T1000 (cell line): Measurements from ENCODE around the gene TUFM.
"Not testable (repeated sequence)": the region's sequence is repeated elsewhere in the genome, so short reads cannot be mapped to it uniquely, and the experiment has no call there.

Experiments used
- DNase-seq: peaks from one replicate; lab custom pipeline; 2025; ENCODE audit warnings: mixed read lengths; lab: John Stamatoyannopoulos, UW

Gene TUFM

GRCh38 chr16:28838558-28838918 is 7.6 kb downstream of the TUFM start:
- DNase-seq: no peak

GRCh38 chr16:28837672-28838557 is 8.2 kb downstream of the TUFM start:
- no peak for DNase-seq

DNA sequence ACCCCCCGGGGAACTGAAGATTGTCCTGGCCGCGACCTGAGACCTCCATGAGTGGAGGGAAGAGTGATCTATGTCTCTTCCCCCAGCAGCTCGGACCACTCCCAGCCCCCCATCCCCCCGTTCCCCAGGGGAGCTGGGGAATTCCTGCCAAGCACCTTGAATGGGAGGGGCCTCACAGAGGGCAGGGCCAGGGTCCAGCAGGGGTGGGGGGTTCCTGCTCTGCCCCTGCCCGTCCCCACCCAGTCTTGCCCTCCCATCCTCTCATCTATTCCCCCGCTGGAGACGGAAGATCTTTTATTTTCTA is 9.4 kb downstream of the TUFM start:
- no peak for DNase-seq

DNA sequence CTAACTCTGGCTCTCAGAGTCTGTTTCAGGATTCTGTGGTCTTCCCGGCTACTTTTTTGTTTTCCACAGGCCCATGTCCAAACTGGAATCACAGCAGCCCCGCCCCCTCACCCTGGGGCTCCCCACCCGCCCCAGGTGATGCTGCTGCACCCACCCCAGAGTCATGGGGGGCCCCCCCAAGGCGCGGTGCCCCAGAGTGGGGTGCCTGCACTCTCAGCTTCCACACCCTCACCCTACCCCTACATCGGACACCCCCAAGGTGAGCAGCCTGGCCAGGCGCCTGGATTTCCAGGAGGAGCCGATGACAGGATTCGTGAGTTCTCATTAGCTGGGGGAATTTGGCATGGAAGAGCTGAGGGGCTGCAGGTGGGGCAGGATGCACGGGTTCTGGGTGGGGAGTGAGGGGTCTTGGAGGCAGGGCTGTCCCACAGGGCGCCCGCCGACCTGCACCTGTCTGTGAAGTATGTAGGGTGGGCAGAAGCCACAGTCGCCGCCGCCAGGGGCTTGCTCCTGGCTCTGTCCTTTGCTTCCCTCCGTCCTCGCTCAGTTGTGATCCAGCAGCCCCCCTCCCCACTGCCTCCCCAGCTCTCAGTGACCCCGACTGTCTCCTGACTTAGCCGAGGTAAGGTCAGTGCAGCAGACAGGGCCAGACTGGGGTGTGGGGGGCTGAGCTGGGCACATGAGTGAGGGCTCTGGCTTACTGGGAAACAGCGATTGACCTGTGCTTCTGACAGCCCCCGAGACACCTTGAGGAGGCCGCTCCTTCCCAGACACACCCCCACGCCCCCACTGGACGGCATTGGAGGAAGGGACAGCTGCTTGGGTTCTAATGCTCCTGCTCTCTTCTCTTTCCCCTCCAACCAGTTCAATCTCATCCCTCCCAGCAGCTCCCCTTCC is 10.0 kb downstream of the TUFM start:
- DNase-seq: no peak

GRCh38 chr16:28834873-28835863 is 11.0 kb downstream of the TUFM start:
- DNase-seq: no peak

DNA sequence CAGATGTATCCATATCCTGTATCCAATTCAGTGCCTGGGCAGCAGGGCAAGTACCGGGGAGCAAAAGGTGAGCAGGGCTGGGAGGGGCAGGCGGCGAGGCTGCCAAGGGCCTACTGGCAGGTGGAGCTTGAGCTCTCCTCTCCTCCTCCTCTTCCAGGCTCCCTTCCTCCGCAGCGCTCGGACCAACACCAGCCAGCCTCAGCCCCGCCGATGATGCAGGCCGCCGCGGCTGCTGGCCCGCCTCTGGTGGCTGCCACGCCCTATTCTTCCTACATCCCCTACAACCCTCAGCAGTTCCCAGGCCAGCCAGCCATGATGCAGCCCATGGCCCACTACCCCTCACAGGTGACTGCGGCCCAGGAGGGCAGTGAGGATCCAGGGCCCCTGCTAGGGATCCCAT is 11.8 kb downstream of the TUFM start:
- DNase-seq: no peak

GRCh38 chr16:28830531-28830930 is 15.6 kb downstream of the TUFM start:
- no peak for DNase-seq

GRCh38 chr16:28829747-28830146 is 16.4 kb downstream of the TUFM start:
- DNase-seq: no peak

DNA sequence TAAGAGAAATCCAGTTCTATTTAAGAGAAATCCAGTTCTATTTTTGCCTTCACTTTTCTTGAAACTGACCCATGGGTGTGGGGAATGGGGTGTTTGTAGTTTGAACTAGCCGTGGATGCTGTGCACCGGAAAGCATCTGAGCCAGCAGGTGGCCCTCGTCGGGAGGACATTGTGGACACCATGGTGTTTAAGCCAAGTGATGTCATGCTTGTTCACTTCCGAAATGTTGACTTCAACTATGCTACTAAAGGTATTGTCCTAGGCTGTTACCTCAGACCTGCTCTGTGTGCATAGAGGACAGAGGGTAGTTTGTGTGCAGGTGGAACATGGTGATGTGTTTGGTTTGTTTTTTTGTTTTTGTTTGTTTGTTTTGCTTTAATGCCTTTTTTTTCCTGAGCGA is 20.0 kb downstream of the TUFM start:
- no peak for DNase-seq

DNA sequence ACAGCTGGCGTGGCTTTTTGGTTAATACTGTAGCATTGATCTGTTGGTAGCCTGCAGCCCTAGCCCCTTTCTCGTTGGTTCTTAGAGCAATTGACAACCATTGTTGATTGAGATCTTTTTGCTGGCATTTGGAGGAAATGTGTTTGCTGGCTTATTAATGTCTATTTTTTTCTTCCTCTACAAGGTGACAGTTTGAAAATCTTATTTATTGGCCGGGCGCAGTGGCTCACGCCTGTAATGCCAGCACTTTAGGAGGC is 21.5 kb downstream of the TUFM start:
- DNase-seq: no peak

- DNase-seq: peak; percentile 95
These were observed 22.1 kb downstream of the TUFM start for GRCh38 chr16:28823873-28824716.

DNA sequence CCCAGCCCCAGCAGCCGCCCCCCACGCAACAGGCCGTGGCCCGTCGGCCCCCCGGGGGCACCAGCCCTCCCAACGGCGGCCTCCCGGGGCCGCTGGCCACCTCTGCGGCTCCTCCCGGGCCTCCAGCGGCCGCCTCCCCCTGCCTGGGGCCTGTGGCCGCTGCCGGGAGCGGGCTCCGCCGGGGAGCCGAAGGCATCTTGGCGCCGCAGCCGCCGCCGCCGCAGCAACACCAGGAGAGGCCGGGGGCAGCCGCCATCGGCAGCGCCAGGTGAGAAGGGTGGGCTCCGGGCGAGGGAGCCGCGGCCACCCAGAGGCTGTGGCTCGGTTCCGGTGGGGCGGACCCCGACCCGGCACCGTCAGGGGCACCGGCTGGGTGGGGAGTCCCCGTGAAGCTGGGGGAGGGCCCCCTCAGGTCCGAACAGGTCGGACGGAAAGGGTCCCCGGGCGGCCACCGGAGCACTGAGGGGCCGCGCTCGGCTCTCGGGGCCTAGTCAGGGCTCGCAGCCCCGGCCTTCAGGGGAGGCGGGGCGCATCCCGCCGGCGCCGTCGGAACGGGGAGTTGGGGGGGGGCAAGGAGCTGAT is 22.8 kb downstream of the TUFM start:
- DNase-seq: no peak

- DNase-seq: peak; percentile 83
These were observed 23.4 kb downstream of the TUFM start, which contains the start of gene ATXN2L for GRCh38 chr16:28822520-28823290. Gene ATXN2L, plus strand, starts transcription at chr16:28822999. Its CDS starts 261 bp downstream, at chr16:28823260.

GRCh38 chr16:28821874-28822519 is 24.2 kb downstream of the TUFM start:
- no peak for DNase-seq

DNA sequence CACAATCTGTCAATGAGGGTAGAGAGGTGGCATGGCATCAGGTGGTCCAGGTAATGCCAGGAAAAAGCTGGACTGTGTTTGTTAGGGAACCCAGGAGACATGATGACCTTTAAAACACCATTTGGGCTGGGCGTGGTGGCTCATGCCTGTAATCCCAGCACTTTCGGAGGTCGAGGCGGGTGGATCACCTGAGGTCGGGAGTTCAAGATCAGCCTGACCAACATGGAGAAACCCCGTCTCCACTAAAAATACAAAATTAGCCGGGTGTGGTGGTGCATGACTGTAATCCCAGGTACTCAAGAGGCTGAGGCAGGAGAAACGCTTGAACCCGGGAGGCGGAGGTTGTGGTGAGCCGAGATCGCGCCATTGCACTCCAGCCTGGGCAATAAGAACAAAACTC is 25.6 kb downstream of the TUFM start:
- not testable (repeated sequence) for DNase-seq

GRCh38 chr16:28820016-28820415 is 26.1 kb downstream of the TUFM start:
- DNase-seq: no peak

DNA sequence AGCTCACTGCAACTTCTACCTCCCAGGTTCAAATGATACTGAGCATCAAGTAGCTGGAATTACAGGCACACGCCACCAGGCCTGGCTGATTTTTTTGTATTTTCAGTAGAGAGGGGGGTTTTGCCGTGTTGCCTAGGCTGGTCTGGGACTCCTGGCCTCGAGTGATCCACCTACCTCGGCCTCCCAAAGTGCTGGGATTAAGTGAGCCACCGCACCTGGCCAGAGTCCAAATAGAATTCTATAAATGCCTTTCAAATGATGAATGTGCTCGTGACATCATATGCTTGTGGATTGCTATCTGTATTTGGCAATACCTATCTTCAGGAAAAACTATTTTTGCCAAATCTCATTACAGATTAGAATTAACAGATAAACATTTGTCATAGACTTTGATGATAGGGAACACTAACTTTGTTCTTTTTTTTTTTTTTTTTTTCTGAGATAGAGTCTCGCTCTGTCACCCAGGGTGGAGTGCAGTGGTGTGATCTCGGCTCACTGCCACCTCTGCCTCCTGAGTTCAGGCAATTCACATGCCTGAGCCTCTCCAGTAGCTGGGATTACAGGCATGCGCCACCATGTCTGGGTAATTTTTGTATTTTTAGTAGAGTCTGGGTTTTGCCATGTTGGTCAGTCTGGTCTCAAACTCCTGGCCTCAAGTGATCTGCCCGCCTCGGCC is 38.6 kb downstream of the TUFM start:
- DNase-seq: not testable (repeated sequence)

DNA sequence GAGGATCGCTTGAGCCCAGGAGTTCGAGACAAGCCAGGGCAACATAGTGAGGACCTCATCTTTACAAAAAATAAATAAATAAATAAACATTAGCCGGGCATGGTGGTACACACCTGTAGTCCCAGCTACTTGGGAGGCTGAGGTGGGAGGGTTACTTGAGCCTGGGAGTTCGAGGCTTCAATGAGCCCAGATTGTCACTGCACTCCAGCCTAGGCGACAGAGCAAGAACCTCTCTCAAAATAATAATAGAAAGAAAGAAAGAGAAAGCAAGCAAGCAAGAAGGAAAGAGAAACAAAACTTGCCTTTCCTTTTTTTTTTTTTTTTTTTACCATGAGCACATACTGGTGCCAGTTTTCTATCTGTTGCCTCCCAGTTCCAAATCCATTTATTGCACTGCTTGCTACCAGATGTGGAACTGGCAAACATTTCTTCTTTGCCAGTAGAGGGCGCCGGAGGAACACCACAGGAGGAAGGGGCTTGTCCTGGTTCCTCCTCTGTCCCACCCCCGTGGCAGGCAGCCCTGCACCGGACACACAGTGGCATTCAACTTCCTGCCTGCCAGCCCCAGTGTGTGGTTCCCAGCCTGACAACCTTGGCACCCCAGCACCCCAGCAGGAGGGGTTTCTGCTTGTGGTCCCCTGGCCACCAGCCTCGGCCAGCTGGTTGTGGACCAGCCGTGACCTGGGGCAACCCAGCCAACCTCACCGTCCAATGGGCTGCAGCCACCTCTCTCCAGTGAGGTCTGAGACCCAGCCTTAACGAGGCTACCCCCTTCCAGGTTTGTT is 43.7 kb downstream of the TUFM start:
- DNase-seq: peak; percentile 51
